WTC11 (cell line): ENCODE results near the gene CHRNA5.

Experiments used
- AFF4 ChIP-seq: sonication (generic); formaldehyde crosslinking; IDR thresholded peaks from 2 replicates; pipeline ENCODE4 v1.8.1; 2023; ENCODE audit warnings: mild to moderate bottlenecking, missing genetic modification reagents, borderline replicate concordance
- CTCF ChIP-seq: fragments of 200-600 bp; IDR thresholded peaks from 2 replicates; pipeline ENCODE4 v1.8.0; 2022; ENCODE audit warnings: antibody characterized with exemption
- FOXP4 ChIP-seq: sonication (generic); formaldehyde crosslinking; IDR thresholded peaks from 2 replicates; pipeline ENCODE4 v1.8.0; 2022; ENCODE audit warnings: mild to moderate bottlenecking, missing genetic modification reagents
- HMGXB4 ChIP-seq: sonication (generic); formaldehyde crosslinking; IDR thresholded peaks from 2 replicates; pipeline ENCODE4 v1.8.1; 2023; ENCODE audit warnings: mild to moderate bottlenecking, moderate library complexity, missing genetic modification reagents
- MAX ChIP-seq: sonication (generic); formaldehyde crosslinking; IDR thresholded peaks from 2 replicates; pipeline ENCODE4 v1.8.0; 2022; ENCODE audit warnings: mild to moderate bottlenecking, missing genetic modification reagents
- MLX ChIP-seq: sonication (generic); formaldehyde crosslinking; IDR thresholded peaks from 2 replicates; pipeline ENCODE4 v1.8.1; 2023; ENCODE audit warnings: mild to moderate bottlenecking, missing genetic modification reagents, moderate library complexity
- NFYB ChIP-seq: sonication (generic); formaldehyde crosslinking; conservative IDR thresholded peaks from 2 replicates; pipeline ENCODE4 v1.8.0; 2022; ENCODE audit warnings: low read depth, missing genetic modification reagents
- NR2C2 ChIP-seq: sonication (generic); formaldehyde crosslinking; IDR thresholded peaks from 2 replicates; pipeline ENCODE4 v1.8.0; 2022; ENCODE audit warnings: mild to moderate bottlenecking, missing genetic modification reagents
- RELA ChIP-seq: sonication (generic); formaldehyde crosslinking; IDR thresholded peaks from 2 replicates; pipeline ENCODE4 v1.8.1; 2022; ENCODE audit warnings: missing genetic modification reagents, mild to moderate bottlenecking, borderline replicate concordance
- SMAD3 ChIP-seq: sonication (generic); formaldehyde crosslinking; IDR thresholded peaks from 2 replicates; pipeline ENCODE4 v1.8.0; 2022; ENCODE audit warnings: missing genetic modification reagents, mild to moderate bottlenecking, borderline replicate concordance
- SP1 ChIP-seq: sonication (generic); formaldehyde crosslinking; conservative IDR thresholded peaks from 2 replicates; pipeline ENCODE4 v1.8.1; 2022; ENCODE audit warnings: missing genetic modification reagents
- TP53 ChIP-seq: sonication (generic); formaldehyde crosslinking; IDR thresholded peaks from 2 replicates; pipeline ENCODE4 v1.8.1; 2023; ENCODE audit warnings: mild to moderate bottlenecking, missing genetic modification reagents
- ZMAT4 ChIP-seq: fragments of 250-450 bp; sonication (Bioruptor Pico); IDR thresholded peaks from 2 replicates; pipeline ENCODE4 v1.9.0; 2021; ENCODE audit warnings: mild to moderate bottlenecking

- no peak for TF ChIP-seq SMAD3
- no peak for TF ChIP-seq NR2C2 (CRISPR knock-in tag)
- TF ChIP-seq CTCF: no peak
- TF ChIP-seq TP53: no peak
- TF ChIP-seq SP1 (CRISPR knock-in tag): no peak
- TF ChIP-seq NFYB (CRISPR knock-in tag): no peak
- no peak for TF ChIP-seq HMGXB4 (CRISPR knock-in tag)
- no peak for TF ChIP-seq AFF4
- TF ChIP-seq RELA (CRISPR knock-in tag): no peak
- no peak for TF ChIP-seq MLX (CRISPR knock-in tag)
- no peak for TF ChIP-seq ZMAT4 (CRISPR knock-in tag)
- TF ChIP-seq FOXP4 (CRISPR knock-in tag): no peak
- no peak for TF ChIP-seq MAX (CRISPR knock-in tag)
Observed at GRCh38 chr15:78541744-78542034, 23.6 kb upstream of the CHRNA5 start.
